ENCODE data around the gene NOP14. TPM values are rescaled to one million over a fixed set of nuclear protein-coding genes. Genes with fewer than 3 reads are reported as not detected.
"Not testable (repeated sequence)": the region's sequence is repeated elsewhere in the genome, so short reads cannot be mapped to it uniquely, and the experiment has no call there.

NOP14 gene
- total RNA-seq, 1 donor from 2014 or later: 35.3 TPM

- H3K9me3 Mint-ChIP-seq (ENCODE audit: unreplicated experiment): no peaks in the 10 kb centered on the region
- no peak overlapping the region for H3K27ac Mint-ChIP-seq (ENCODE audit: unreplicated experiment)
- Histone ChIP-seq H3K9me3 (ENCODE audit: insufficient read depth, low read depth, low read length) (peaks cover 4% of the 10 kb centered on the region), H3K4me3 (ENCODE audit: insufficient read depth, low read depth, low read length) (no peak overlapping the region), H3K9ac (ENCODE audit: low read length) (no peak overlapping the region), H3K36me3 (ENCODE audit: insufficient read depth, low read length) (peaks cover 38% of the 10 kb centered on the region), H2AFZ (ENCODE audit: low read depth, low read length) (no peak overlapping the region), H3K4me2 (ENCODE audit: low read length) (no peak overlapping the region), H3K27me3 (ENCODE audit: insufficient read depth, low read length) (no peaks in the 10 kb centered on the region), H3K27ac (ENCODE audit: low read depth, low read length) (no peak overlapping the region), H4K20me1 (ENCODE audit: insufficient read depth, low read length) (peaks cover 71% of the 10 kb centered on the region), H3K79me2 (ENCODE audit: insufficient read depth, low read length) (peaks cover 42% of the 10 kb centered on the region), H3K4me1 (ENCODE audit: insufficient read depth, low read length) (peaks cover 26% of the 10 kb centered on the region)
- no peak overlapping the region for H3K4me3 Mint-ChIP-seq (ENCODE audit: unreplicated experiment)
- H3K4me1 Mint-ChIP-seq (ENCODE audit: low read depth, unreplicated experiment): peaks cover 18% of the 10 kb centered on the region
- DNase-seq (ENCODE audit: low read depth) (no peak), FAIRE-seq (no peak)
- TF ChIP-seq, protein P1, sequence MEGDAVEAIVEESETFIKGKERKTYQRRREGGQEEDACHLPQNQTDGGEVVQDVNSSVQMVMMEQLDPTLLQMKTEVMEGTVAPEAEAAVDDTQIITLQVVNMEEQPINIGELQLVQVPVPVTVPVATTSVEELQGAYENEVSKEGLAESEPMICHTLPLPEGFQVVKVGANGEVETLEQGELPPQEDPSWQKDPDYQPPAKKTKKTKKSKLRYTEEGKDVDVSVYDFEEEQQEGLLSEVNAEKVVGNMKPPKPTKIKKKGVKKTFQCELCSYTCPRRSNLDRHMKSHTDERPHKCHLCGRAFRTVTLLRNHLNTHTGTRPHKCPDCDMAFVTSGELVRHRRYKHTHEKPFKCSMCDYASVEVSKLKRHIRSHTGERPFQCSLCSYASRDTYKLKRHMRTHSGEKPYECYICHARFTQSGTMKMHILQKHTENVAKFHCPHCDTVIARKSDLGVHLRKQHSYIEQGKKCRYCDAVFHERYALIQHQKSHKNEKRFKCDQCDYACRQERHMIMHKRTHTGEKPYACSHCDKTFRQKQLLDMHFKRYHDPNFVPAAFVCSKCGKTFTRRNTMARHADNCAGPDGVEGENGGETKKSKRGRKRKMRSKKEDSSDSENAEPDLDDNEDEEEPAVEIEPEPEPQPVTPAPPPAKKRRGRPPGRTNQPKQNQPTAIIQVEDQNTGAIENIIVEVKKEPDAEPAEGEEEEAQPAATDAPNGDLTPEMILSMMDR (IDR thresholded peaks at IDR 0.05; ENCODE audit: insufficient read depth, low read depth, low read length): no peak
- TF ChIP-seq EZH2 (IDR thresholded peaks at IDR 0.05; ENCODE audit: insufficient read depth, low read length): no peak
- H3K36me3 Mint-ChIP-seq (ENCODE audit: low read depth, unreplicated experiment): peaks cover 14% of the 10 kb centered on the region
- H3K27me3 Mint-ChIP-seq (ENCODE audit: low read depth, unreplicated experiment): no peaks in the 10 kb centered on the region
Measured at GRCh38 chr4:2938906-2939305, 24.3 kb downstream of the NOP14 start.

DNA sequence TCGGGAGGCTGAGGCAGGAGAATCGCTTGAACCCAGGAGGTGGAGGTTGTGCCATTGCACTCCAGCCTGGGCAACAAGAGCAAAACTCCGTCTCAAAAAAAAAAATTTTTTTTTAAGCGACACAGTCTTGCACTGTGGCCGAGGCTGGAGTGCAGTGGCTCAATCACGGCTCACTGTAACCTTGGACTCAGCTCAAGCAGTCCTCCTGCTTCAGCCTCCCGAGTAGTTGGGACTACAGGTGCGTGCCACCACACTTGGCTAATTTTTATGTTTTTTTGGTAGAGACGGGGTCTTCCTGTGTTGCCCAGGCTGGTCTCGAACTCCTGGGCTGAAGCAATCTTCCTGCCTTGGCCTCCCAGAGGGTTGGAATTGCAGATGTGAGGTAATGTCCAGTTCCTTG is 24.8 kb downstream of the NOP14 start:
- peaks cover 30% of the 10 kb centered on the region for H3K4me1 ChIP-seq (ENCODE audit: insufficient read depth, low read length)
- H3K9me3 ChIP-seq (ENCODE audit: insufficient read depth, low read depth, low read length); H3K27ac Mint-ChIP-seq (ENCODE audit: unreplicated experiment); H3K4me2 ChIP-seq (ENCODE audit: low read length); H3K27ac ChIP-seq (ENCODE audit: low read depth, low read length); H3K27me3 ChIP-seq (ENCODE audit: insufficient read depth, low read length); H3K4me3 ChIP-seq (ENCODE audit: insufficient read depth, low read depth, low read length); H3K9ac ChIP-seq (ENCODE audit: low read length); H3K27me3 Mint-ChIP-seq (ENCODE audit: low read depth, unreplicated experiment); H2AFZ ChIP-seq (ENCODE audit: low read depth, low read length); H3K4me3 Mint-ChIP-seq (ENCODE audit: unreplicated experiment); H3K9me3 Mint-ChIP-seq (ENCODE audit: unreplicated experiment); FAIRE-seq; DNase-seq (ENCODE audit: low read depth): not testable (repeated sequence)
- H4K20me1 ChIP-seq (ENCODE audit: insufficient read depth, low read length): peaks cover 70% of the 10 kb centered on the region
- peaks cover 35% of the 10 kb centered on the region for H3K36me3 ChIP-seq (ENCODE audit: insufficient read depth, low read length)
- H3K79me2 ChIP-seq (ENCODE audit: insufficient read depth, low read length): peaks cover 47% of the 10 kb centered on the region
- Mint-ChIP-seq H3K4me1 (ENCODE audit: low read depth, unreplicated experiment) (peaks cover 18% of the 10 kb centered on the region), H3K36me3 (ENCODE audit: low read depth, unreplicated experiment) (peaks cover 14% of the 10 kb centered on the region)

DNA sequence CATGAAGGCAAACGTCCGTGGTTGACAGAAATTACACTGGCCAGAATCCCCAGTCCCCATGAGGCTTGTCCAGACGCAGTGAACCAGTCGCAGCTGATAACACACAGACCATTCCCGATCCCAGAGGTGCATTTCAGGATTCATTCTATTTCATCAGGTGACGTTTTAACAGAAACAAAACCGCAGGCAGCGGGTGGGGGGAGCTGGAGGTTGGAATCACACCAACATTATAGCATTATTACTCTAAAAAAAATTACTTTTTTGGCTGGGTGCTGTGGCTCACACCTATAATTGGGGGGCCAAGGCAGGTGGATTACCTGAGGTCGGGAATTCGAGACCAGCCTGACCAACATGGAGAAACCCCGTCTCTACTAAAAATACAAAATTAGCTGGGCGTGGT is 25.2 kb downstream of the NOP14 start:
- no peaks in the 10 kb centered on the region for H3K27me3 Mint-ChIP-seq (ENCODE audit: low read depth, unreplicated experiment)
- H3K9me3 Mint-ChIP-seq (ENCODE audit: unreplicated experiment): no peaks in the 10 kb centered on the region
- H3K4me1 ChIP-seq (ENCODE audit: insufficient read depth, low read length): peaks cover 34% of the 10 kb centered on the region
- peak overlapping the region; percentile 84 for H3K27ac Mint-ChIP-seq (ENCODE audit: unreplicated experiment)
- no peak overlapping the region for H3K4me2 ChIP-seq (ENCODE audit: low read length)
- H3K79me2 ChIP-seq (ENCODE audit: insufficient read depth, low read length): peaks cover 52% of the 10 kb centered on the region
- FAIRE-seq: no peak
- no peak overlapping the region for H2AFZ ChIP-seq (ENCODE audit: low read depth, low read length)
- no peak overlapping the region for H3K9ac ChIP-seq (ENCODE audit: low read length)
- peaks cover 65% of the 10 kb centered on the region for H4K20me1 ChIP-seq (ENCODE audit: insufficient read depth, low read length)
- peaks cover 17% of the 10 kb centered on the region for H3K36me3 Mint-ChIP-seq (ENCODE audit: low read depth, unreplicated experiment)
- no peak overlapping the region for H3K4me3 Mint-ChIP-seq (ENCODE audit: unreplicated experiment)
- peaks cover 32% of the 10 kb centered on the region for H3K36me3 ChIP-seq (ENCODE audit: insufficient read depth, low read length)
- no peak for TF ChIP-seq EZH2 (IDR thresholded peaks at IDR 0.05; ENCODE audit: insufficient read depth, low read length)
- TF ChIP-seq, protein P1 (IDR thresholded peaks at IDR 0.05; ENCODE audit: insufficient read depth, low read depth, low read length): no peak
- H3K9me3 ChIP-seq (ENCODE audit: insufficient read depth, low read depth, low read length): peaks cover 4% of the 10 kb centered on the region
- no peak overlapping the region for H3K27ac ChIP-seq (ENCODE audit: low read depth, low read length)
- no peaks in the 10 kb centered on the region for H3K27me3 ChIP-seq (ENCODE audit: insufficient read depth, low read length)
- no peak for DNase-seq (ENCODE audit: low read depth)
- no peak overlapping the region for H3K4me3 ChIP-seq (ENCODE audit: insufficient read depth, low read depth, low read length)
- peaks cover 22% of the 10 kb centered on the region for H3K4me1 Mint-ChIP-seq (ENCODE audit: low read depth, unreplicated experiment)
